Hindlimb muscle (tissue), 1 donor: ENCODE measurements around the gene CCNYL1. TPM values are rescaled to one million over a fixed set of nuclear protein-coding genes. Genes with fewer than 3 reads are reported as not detected.

Experiments
- DNase-seq: peaks from one replicate; pipeline ENCODE4 v3.0.0-alpha.2; 2013
- polyA plus RNA-seq: library from polyadenylated mRNA; unstranded; fragments of 120-200 nt; gene quantifications from one replicate; pipeline ENCODE4 v1.2.1, GENCODE V29; 2013; ENCODE audit not compliant: insufficient read length

The CCNYL1 gene
- polyA plus RNA-seq, 1 donor, result 10.3 TPM

DNA sequence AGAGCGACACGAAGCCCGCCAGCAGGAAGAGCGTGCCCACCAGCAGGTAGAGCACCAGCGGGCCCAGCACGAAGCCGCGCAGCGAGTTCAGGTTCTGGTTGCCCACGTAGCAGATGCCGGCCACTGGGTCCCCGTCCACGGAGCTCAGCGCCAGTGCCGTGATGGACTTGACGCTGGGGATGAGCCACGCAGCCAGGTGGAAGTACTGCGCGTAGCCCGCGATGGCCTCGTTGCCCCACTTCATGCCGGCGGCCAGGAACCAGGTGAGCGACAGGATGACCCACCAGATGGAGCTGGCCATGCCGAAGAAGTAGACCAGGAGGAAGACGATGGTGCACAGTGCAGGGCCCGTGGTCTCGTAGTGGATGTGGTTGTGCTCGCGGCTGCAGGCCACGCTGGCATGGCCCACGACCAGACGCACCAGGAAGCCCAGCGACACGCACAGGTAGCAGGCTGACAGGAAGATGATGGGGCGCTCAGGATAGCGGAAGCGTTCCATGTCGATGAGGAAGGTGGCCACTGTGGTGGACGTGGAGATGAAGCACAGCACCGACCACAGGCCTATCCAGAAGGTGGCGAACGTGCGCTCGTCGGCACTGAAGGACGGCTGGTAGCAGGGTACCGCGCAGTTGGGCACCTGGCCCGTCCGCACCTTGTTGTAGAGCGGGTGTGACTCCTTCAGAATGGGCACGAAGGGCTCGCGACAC is 56.2 kb downstream of the CCNYL1 start:
- no peak for DNase-seq

DNA sequence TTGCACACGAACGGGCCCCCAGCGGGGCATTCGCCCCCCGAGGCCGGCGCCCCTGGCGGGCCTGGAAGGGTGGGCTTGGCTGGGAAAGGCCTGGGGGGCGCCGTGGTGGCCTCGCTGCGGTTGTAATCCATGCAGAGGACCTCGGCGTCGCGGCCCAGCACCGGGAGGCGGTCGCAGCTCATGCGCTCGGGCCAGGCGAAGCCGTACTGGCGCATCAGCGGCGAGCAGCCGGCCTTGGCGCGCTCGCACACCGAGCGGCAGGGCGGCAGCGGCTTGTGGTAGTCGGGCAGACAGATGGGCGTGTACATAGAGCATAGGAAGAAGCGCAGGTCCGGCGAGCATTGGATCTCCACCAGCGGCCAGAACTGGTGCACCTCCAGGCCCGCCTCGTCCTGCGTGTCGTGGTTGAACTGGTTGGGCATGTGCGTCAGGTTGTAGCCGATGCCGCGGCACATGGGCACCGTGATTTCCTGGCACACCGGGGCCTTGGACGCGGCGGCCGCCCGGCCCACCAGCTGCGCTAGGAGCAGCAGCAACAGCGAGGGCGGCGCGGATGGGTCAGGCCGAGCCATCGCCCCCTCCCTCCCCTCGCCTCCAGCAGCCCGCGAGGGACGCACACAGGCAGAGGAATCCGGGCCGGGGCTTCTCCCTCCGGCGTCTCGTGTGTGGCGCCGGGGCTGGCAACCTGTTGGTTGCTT is 56.9 kb downstream of the CCNYL1 start:
- no peak for DNase-seq

DNA sequence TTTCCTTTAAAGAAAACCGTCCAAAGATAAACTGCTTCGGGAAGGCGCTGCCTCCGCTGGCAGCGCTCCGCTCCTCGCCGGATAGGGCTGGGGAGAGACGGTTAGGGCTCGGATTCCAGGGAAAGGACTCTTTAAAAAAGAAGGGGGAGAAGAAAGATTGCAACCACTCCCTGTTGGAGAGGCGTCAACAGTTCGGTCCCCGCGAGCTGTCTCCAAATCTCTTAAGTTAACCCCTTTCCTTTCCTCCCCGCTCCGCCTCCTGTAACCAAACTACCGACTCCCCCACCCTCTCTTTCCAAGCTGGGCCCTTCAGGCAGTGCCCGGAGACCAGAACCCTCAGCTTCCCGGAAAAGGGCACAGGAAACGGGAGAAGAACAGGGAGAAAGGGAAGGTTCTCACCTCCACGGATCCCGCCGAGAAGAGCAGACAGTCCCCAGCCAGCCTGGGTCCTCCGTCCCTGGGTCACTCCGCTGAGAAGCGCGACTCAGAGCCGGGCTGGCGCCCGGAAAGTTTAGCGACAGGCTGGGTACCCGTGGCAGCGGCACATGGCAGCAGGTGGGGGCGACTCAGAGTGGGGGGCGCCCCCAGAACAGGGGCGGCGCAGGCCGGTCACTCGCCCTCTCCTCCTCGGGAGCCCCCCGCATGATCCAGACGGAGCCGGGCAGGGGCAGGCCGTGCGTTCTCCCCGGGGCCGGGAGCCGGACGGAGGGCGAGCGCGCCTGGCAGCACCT is 57.6 kb downstream of the CCNYL1 start:
- no peak for DNase-seq

DNA sequence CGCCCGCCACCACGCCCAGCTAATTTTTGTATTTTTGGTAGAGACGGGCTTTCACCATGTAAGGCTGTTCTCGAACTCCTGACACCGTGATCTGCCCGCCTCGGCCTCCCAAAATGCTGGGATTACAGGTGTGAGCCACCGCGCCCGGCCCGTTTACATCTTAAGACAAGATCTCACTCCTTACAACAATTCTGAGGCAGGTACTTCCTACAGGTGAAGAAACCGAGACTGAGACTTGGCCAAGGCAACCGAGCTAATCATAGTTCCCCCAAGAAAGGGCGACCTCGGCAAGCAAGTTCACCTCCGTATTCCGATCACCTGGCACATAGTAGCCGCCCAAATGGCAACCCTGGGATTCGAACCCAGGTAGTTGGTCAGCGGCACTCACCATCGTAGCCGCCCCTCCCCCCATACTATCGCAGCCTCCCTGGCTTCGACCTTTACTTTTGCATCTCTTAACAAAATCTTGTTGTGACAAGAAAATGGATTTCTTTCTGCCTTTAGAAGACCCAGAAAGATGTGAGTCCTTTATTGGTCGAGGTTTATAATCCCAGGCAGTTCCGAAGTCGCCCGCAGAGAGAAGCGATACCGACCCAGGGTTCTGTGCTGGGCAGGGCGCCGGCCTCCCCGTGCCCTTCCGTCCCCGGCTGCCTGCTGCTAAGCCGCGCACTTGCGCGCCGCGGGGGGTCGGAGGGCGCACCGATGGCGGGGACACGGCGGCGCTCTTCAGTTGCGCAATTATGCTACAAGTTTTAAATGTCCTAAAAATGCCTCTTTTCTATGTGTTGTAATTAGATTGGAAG is 59.4 kb downstream of the CCNYL1 start:
- DNase-seq, result no peak

DNA sequence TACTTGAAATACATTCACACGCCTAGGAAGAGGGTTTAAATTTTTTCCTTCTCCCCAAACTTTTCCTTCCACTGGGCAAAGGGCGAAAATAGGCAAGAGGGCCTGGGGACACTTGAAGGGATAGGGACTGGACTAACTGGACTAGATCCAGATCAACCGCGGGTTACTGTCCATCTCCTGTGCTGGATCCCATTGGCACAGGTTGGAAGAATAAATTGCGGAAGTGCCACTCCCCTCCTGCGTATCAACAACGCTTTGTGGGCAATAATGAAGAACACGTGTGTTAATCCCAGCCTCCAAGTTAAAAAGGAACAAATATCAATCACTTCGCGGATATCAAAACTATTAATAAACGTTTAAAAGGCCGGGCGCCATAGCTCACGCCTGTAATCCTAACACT is 60.0 kb downstream of the CCNYL1 start:
- DNase-seq, result no peak

DNA sequence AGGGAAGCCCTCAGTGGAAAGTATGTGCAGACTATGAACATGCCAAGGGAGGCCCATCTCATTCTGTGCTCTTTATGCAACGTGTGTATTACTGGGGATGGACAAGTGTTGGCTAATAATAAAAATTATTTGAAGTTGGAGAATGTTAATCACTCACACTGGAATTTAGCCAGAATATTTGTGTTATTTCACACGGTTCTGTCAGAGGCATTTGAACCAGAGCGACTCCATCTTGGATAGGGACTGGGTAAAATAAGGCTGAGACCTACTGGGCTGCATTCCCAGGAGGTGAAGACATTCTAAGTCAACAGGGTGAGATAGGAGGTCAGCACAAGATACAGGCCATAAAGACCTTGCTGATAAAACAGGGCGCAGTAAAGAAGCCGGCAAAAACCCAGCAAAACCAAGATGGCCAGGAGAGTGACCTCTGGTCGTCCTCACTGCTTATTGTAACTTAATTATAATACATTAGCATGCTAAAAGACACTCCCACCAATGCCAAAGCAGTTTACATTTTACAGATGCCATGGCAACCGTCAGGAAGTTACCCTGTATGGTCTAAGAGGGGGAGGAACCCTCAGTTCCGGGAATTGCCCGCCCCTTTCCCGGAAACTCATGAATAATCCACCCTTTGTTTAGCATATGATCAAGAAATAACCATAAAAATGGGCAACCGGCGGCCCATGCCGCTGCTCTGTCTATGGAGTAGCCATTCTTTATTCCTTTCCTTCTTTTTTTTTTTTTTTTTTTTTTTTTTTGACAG is 60.8 kb downstream of the CCNYL1 start:
- no peak for DNase-seq

DNA sequence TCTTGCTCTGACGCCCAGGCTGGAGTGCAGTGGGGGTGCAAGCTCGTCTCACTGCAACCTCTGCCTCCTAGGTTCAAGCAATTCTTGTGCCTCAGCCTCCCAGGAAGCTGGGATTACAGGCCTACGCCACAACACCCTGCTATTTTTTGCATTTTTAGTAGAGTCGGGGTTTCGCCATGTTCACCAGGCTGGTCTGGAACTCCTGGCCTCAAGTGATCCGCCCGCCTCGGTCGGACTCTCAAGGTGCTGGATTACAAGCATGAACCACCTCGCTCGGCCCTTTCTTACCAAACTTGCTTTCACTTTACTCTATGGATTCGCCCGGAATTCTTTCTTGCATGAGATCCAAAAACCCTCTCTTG is 61.4 kb downstream of the CCNYL1 start:
- no peak for DNase-seq

DNA sequence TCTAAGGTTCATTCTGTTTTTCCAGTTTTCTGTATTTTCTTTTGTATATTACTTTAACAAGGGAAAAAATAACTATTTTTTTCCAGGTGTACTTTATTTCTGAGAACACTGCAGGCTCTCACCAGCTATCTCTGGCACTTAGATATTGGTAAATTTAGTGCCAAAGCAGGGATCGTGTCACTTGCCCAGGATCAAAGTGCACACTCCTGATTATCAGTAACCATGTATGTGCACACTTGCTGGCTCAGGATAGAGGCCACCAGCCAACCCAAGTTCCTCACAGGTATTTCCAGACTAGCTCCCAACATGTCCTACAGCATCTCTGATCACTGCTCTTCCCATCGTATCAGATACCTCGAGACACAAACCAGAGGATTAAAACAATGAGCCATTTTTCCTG is 64.0 kb downstream of the CCNYL1 start:
- DNase-seq, result no peak

DNA sequence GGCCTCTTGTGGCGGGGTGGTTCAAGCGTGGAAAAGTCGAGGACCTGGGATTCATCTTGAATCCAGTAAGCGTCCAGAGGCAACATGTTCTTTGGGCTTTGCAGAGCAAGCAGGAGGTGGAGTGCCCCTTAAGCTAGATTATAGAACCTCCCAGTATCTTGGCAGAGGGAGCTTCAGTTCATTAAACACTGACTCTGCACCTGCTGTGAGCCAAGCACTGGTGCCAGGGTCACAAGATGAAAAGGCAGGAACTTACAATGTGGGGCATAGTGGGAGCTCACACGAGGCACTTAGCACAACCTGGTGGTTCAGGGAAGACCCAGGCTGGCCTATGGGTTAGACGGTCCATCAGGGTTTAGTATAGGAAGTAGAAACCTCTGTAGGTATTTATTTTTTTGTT is 65.7 kb downstream of the CCNYL1 start:
- no peak for DNase-seq

DNA sequence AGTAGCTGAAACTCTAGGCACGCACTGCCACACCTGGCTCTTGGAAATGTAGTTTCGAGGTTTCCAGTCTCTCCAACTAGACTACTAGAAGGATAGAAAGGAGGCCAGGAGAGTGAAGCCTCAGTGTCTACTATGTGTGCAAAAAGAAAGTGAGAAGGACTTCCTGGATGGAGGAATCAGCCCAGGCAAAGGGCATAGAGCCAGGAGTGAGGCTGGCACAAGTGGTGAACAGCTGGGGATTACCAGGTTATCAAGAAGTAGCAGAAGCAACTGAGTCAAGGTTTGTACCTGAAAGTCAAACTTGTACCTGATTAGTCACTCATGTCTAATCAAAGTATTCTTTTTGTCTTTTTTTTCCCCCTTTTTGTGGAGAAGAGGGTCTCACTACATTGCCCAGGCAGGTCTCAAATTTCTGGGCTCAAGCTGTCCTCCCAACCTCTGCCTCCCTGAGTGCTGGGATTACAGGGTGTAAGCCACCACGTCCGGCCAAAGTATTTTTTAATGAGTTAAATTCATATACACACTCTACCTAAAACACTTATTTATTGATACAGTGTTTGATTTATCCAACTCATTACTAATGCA is 67.0 kb downstream of the CCNYL1 start:
- no peak for DNase-seq

DNA sequence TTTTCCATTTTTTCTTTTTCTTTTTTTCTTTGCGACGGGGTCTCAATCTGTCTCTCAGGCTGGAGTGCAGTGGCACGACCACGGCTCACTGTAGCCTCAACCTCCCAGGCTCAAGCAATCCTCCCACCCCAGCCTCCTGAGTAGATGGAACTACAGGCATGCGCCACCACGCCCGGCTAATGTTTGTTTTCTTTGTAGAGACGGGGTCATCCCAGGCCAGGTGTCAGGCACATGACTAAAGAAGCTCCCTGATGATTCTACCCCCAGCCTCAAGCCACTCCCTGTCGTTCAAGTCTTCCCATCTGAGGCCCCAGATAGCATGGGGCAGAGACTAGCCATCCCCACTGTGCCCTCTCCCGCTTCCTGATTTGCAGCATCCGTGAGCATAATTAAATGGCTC is 68.1 kb downstream of the CCNYL1 start:
- DNase-seq, result no peak

DNA sequence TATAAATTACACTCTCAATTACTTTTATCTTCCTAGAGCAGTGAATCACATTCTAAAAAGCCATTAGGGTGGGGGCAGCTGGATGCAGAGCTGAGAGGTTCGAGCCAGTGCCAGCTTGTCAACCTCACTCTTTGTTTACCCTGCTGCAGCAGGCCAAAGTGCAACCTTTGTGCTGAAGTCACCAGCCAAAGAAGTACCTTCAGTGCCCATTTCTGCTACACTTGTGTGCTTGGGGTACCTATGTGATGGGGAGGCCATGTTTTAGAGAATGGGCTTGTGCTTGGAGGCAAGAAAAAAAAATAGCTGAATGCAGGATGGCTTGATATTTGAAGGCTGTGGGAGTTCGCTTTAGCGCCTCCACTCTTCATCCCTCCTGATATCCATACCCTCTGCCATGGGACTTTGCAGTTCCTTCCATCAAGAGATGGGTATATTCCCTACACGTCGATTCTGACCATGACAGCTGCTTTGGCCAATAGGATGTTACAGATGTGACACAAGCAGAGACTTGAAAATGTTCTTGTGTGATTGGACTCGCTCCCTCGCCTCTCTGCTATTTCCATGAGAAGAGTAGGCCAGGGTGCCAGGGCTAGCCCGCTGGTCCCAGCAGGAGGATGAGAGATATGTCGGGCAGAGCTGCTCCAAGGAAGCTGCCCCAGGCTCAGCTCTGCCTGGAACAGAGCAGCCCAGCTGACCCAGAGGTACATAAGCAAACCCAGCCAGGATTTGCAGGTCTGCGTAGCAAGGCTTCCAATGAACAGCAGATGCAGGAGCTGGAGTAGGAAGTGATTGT is 71.0 kb downstream of the CCNYL1 start:
- no peak for DNase-seq

DNA sequence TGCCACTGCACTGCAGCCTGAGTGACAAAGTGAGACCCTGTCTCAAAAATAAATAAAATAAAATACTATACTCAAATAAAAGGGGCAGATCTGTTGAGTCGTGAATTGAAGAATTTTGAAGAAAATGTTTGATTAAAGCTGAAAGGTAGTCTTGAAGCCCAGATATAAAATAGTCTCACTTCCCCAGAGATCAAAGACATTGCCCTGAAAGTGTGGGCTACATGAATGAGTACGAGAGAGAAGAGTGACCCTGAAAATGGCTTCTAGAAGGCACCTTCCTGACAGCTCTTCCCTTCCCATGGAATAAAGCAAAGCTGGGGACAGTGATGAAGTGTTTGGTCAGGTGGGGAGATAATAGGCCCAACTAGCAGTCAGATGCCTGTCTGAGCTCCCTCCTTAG is 72.1 kb downstream of the CCNYL1 start:
- no peak for DNase-seq

DNA sequence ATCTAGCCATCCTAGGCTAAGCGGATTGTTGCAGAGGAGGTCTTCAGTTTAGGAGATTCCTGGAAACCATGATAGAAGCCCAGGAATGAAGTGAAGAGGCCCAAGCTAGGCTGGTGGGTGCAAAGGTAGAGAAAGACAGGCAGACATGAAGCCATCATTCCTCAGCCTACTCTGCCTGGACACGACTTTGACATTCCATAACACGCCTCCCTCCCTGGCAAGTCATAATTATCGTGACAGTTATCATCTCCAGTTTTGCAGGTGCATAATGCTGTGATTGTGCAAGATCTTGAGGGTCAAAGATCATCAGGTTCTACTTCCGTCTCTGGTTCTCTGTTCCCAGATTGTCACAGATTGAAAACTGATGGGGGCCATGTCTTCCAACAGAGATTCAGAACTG is 73.5 kb downstream of the CCNYL1 start:
- DNase-seq, result no peak

DNA sequence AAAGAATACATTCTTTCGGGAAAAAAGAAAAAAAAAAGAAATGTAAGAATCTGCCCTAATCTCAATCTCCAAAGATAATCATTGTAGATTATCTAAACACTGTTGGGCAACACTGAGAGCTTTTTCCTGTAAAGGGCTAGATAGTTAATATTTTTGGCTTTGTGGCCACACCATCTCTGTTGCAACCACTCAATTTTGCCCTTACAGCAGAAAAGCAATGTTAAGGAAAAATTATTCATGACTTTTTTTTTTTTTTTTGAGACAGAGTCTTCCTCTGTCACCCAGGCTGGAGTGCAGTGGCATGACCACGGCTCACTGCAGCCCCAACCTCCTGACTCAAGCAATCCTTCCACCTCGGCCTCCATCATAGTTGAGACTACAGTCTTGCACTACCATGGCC is 75.6 kb downstream of the CCNYL1 start:
- DNase-seq, result no peak

DNA sequence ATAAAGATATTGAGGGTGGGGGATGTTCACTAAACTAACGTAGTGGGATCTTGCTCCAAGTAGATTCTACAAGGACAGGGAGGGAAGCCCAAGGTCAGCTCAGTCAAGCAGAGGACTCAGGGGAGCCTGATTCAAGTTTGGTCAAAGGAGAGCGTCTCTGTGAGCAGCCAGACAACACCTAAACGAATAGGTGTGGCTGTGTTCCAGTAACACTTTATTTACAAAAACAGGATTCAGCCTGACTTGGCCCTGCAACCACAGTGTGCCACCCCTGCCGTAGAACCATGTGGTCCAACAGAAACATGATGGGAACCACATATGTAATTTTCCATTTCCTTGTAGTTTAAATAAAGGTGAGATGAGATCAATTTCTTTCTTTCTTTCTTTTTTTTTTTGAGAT is 76.4 kb downstream of the CCNYL1 start:
- no peak for DNase-seq

DNA sequence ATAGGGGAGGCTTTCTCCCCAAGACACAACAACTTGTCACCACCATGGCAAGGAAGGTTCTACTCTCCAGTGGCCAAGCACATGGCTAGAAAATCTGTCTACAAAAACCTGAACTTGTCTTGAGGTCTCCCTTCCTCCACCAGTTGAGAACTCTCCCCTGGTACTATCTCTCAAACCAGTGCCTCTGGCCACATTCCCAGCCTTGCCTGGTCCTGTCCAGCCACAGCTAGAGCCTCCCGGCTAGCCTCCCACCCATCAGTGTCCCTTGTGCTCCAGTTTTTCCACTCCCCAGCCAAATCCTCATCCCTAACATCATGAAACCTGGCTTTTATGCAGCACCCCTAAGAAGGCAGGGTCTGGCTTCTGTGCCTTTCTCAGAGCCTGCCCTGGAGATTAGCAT is 79.5 kb downstream of the CCNYL1 start:
- no peak for DNase-seq

DNA sequence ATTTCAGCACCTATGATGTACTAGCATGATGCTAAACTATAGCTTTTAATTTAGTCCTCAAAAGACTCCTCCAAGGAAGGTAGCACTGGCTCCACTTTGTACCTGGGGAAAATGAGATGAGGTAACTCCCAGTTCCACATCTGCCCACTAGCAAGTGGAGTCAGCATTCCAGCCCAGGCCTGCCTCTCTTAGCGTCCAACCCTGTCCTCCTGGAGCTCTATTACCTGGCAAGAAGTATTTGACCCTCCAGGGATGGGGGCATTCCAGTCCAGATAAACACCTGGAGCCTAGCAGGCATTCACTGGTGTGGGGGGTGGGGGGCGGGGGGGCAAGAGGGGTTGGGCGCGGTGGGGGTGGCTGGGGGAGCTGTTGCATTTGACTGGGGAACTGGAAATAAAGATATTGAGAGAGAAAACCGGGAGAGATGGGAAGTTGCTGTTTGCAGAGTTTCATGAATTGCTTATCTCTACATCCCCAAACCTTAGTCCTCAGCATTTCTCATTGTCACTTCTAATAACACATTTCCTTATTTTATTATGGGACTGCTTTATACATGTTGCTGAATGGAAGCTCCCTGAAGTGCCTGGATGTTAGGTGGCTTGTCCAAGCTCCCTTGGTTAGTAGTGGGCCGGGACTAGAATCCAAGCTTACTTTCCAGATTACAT is 80.3 kb downstream of the CCNYL1 start:
- DNase-seq, result no peak

DNA sequence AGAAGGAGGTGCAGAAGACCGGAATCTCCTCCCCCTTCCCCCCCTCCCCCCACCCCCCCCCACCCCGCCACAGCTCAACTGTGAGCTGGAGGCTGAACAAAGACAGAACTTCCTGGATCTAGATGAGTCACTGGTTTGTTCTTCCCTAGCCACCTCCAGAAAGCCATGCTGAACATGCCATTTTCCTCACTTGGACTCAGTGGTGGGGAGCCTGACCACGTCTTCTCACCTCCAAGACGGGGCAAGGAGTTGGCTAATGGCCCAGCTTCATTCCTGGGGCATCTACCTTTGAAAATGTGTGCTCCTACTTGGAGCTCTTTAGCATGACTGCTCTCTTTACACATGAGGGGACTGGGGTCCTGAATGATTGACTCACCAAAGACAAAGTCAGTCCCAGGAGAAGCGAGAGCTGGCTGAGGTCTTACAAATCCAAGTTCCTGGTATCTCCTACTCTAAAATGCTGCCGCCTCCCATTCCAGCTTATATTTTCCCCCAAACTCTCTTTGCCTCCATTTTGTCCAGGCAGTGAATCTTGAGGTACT is 80.9 kb downstream of the CCNYL1 start:
- DNase-seq, result no peak
